ENCODE data around the gene NCKAP5. TPM values are rescaled to one million over a fixed set of nuclear protein-coding genes. Genes with fewer than 3 reads are reported as not detected.
A peak's percentile ranks its signal among the peaks of the same experiment; 100 is the strongest.

Gene NCKAP5
- total and polyA plus RNA-seq, 2 of the 13 experiments (the other 11 are each of a cell fraction or from before 2014, with no cell fraction given): 0.01 TPM; not detected in 1

GRCh38 chr2:133193544-133194361, 374.5 kb downstream of the NCKAP5 start:
- peaks cover 30% of the 10 kb centered on the region for H3K9me3 ChIP-seq (ENCODE audit: low read length)
- no TSS peak for BruUV-seq (replicated peaks)
- intact Hi-C loops (cut with micrococcal nuclease; ENCODE audit: unreplicated experiment) (no loop called here), in situ Hi-C loops (cut with HindIII; ENCODE audit: extremely low pct_ligation_motif_present, low pct_unique_long_range_greater_than_20kb) (no loop called here)
- DNase-seq (ENCODE audit: low spot score) (no peak), FAIRE-seq (no peak), ATAC-seq (no peak)
- no peak overlapping the region for H3K27ac ChIP-seq (ENCODE audit: extremely low read length, insufficient read depth, low read length)
- H3K4me2 ChIP-seq (ENCODE audit: low read depth, low read length): no peak overlapping the region
- no peaks in the 10 kb centered on the region for H3K79me2 ChIP-seq (ENCODE audit: insufficient read depth, low read length)
- no peak overlapping the region for H2AFZ ChIP-seq (ENCODE audit: low read length)
- ChIA-PET POLR2A (no interaction called here), CTCF (ENCODE audit: low intra/inter-chr PET ratio, low total read pairs) (no interaction called here)
- no peaks in the 10 kb centered on the region for H4K20me1 ChIP-seq (ENCODE audit: insufficient read depth, low read length)
- WGBS (ENCODE audit: low lambda C conversion rate): 33% methylated on average over 7 of the region's 7 CpGs
- TF ChIP-seq ATF7 (IDR thresholded peaks at IDR 0.05) (0 out of 2 replicates have a peak, but pooled peaks have one; percentile 28), ATF7 (CRISPR knock-in tag; IDR thresholded peaks at IDR 0.05) (no peak), ZNF543 (CRISPR knock-in tag; IDR thresholded peaks at IDR 0.05) (no peak), CEBPB (IDR thresholded peaks at IDR 0.05; ENCODE audit: borderline replicate concordance, low read depth, low read length) (peak; percentile 56; the same call in 1 of the 2 replicates)
- H3K4me3 ChIP-seq (replicated peaks in 1 of 3; ENCODE audit: insufficient read depth in 1 of 3, low read depth in 2 of 3, low read length in 3 of 3): no peak overlapping the region
- H3K27me3 ChIP-seq (ENCODE audit: control insufficient read depth in 1 of 2, insufficient read depth in 2 of 2, low read length in 2 of 2): no peaks in the 10 kb centered on the region
- no peaks in the 10 kb centered on the region for H3K4me1 ChIP-seq (ENCODE audit: insufficient read depth, low read length)
- no peaks in the 10 kb centered on the region for H3K36me3 ChIP-seq (replicated peaks in 1 of 2; ENCODE audit: control insufficient read depth in 1 of 2, insufficient read depth in 2 of 2, low read length in 2 of 2)
- H3K9ac ChIP-seq (ENCODE audit: insufficient read depth, low read depth, low read length): no peak overlapping the region

- no peak overlapping the region for H3K27ac ChIP-seq (ENCODE audit: extremely low read length, insufficient read depth, low read length)
- POLR2A ChIA-PET: no interaction called here
- no peak overlapping the region for H3K4me2 ChIP-seq (ENCODE audit: low read depth, low read length)
- no peak for DNase-seq (ENCODE audit: low spot score)
- no TSS peak for BruUV-seq (replicated peaks)
- no peaks in the 10 kb centered on the region for H3K79me2 ChIP-seq (ENCODE audit: insufficient read depth, low read length)
- H3K27me3 ChIP-seq (ENCODE audit: control insufficient read depth in 1 of 2, insufficient read depth in 2 of 2, low read length in 2 of 2): no peaks in the 10 kb centered on the region
- no peaks in the 10 kb centered on the region for H4K20me1 ChIP-seq (ENCODE audit: insufficient read depth, low read length)
- no peaks in the 10 kb centered on the region for H3K36me3 ChIP-seq (replicated peaks in 1 of 2; ENCODE audit: control insufficient read depth in 1 of 2, insufficient read depth in 2 of 2, low read length in 2 of 2)
- peaks cover 20% of the 10 kb centered on the region for H3K9me3 ChIP-seq (ENCODE audit: low read length)
- intact Hi-C loops (cut with micrococcal nuclease; ENCODE audit: unreplicated experiment) (no loop called here), in situ Hi-C loops (cut with HindIII; ENCODE audit: extremely low pct_ligation_motif_present, low pct_unique_long_range_greater_than_20kb) (no loop called here)
- no peak for ATAC-seq
- CTCF ChIA-PET (ENCODE audit: low intra/inter-chr PET ratio, low total read pairs): no interaction called here
- 24% methylated on average over 3 of the region's 3 CpGs for WGBS (ENCODE audit: low lambda C conversion rate)
- H3K9ac ChIP-seq (ENCODE audit: insufficient read depth, low read depth, low read length): no peak overlapping the region
- no peak overlapping the region for H2AFZ ChIP-seq (ENCODE audit: low read length)
- no peaks in the 10 kb centered on the region for H3K4me1 ChIP-seq (ENCODE audit: insufficient read depth, low read length)
- H3K4me3 ChIP-seq (replicated peaks in 1 of 3; ENCODE audit: insufficient read depth in 1 of 3, low read depth in 2 of 3, low read length in 3 of 3): no peak overlapping the region
- FAIRE-seq: no peak
- TF ChIP-seq GLMP (CRISPR knock-in tag; IDR thresholded peaks at IDR 0.05; ENCODE audit: borderline replicate concordance): no peak
- no peak for TF ChIP-seq ZFP1 (CRISPR knock-in tag; IDR thresholded peaks at IDR 0.05)
- no peak for TF ChIP-seq KLF12 (CRISPR knock-in tag; IDR thresholded peaks at IDR 0.05; ENCODE audit: borderline replicate concordance)
- no peak for TF ChIP-seq ZFP41 (CRISPR knock-in tag; IDR thresholded peaks at IDR 0.05; ENCODE audit: borderline replicate concordance)
- no peak for TF ChIP-seq RBM39 (IDR thresholded peaks at IDR 0.05; ENCODE audit: low read depth, low read length, poor library complexity, severe bottlenecking)
- no peak for TF ChIP-seq ZNF382 (CRISPR knock-in tag; IDR thresholded peaks at IDR 0.05; ENCODE audit: borderline replicate concordance)
- TF ChIP-seq PREB (CRISPR knock-in tag; IDR thresholded peaks at IDR 0.05): no peak
- TF ChIP-seq ZNF251 (CRISPR knock-in tag; IDR thresholded peaks at IDR 0.05): no peak
- TF ChIP-seq ZSCAN9 (CRISPR knock-in tag; IDR thresholded peaks at IDR 0.05; ENCODE audit: borderline replicate concordance): no peak
- TF ChIP-seq TEAD3 (CRISPR knock-in tag; optimal IDR thresholded peaks at IDR 0.05; ENCODE audit: borderline replicate concordance): no peak
- TF ChIP-seq ARHGAP35 (CRISPR knock-in tag; IDR thresholded peaks at IDR 0.05; ENCODE audit: borderline replicate concordance): no peak
These were observed 376.2 kb downstream of the NCKAP5 start for GRCh38 chr2:133192028-133192427.

Measured in HepG2 (cell line).